Breast epithelium (tissue), 4 donors: ENCODE measurements around the gene TIGIT. TPM values are rescaled to one million over a fixed set of nuclear protein-coding genes. Genes with fewer than 3 reads are reported as not detected.

Experiments
- DNase-seq, 2 donors: peaks; one replicate each; pipeline ENCODE4 v3.0.0-alpha.2; 2019; ENCODE audit warnings: low spot score in 2 of 2
- H3K27ac ChIP-seq, 2 donors: fragments of 200-600 bp; sonication (generic) in 1 of 2; one replicate each; pipeline ENCODE4 v1.5.1; 2016 to 2019; ENCODE audit warnings: mild to moderate bottlenecking in 1 of 2
- H3K27me3 ChIP-seq, 2 donors: fragments of 200-600 bp; sonication (generic) in 1 of 2; one replicate each; pipeline versions ENCODE4 v1.5.1 to v1.6.0; 2017 to 2019; ENCODE audit warnings: control low read depth in 1 of 2, mild to moderate bottlenecking in 1 of 2
- H3K36me3 ChIP-seq: fragments of 200-600 bp; one replicate; pipeline ENCODE4 v1.5.1; 2019
- H3K4me1 ChIP-seq, 2 donors: fragments of 200-600 bp; sonication (generic); one replicate each; pipeline ENCODE4 v1.5.1; 2016 to 2019; ENCODE audit warnings: control low read depth in 1 of 2
- H3K4me3 ChIP-seq, 3 donors: fragments of 200-600 bp; sonication (generic); 1 replicate in 2 of 3; 2 replicates in 1 of 3; pipeline ENCODE4 v1.5.1; 2016 to 2019; ENCODE audit warnings: mild to moderate bottlenecking in 3 of 3, moderate library complexity in 2 of 3
- H3K9me3 ChIP-seq, 2 donors: fragments of 200-600 bp; sonication (generic) in 1 of 2; one replicate each; pipeline ENCODE4 v1.5.1; 2016 to 2019; ENCODE audit warnings: control low read depth in 1 of 2
- CTCF ChIP-seq, 3 donors: fragments of 450-650 bp; IDR thresholded peaks; one replicate each; pipeline ENCODE4 v1.5.1; 2016 to 2017; ENCODE audit warnings: antibody characterized with exemption in 3 of 3, mild to moderate bottlenecking in 3 of 3, moderate library complexity in 3 of 3
- POLR2A ChIP-seq: fragments of 450-650 bp; IDR thresholded peaks from one replicate; pipeline ENCODE4 v1.6.1; 2016; ENCODE audit warnings: antibody characterized with exemption, mild to moderate bottlenecking, moderate library complexity
- POLR2AphosphoS5 ChIP-seq, 3 donors: sonication (generic); formaldehyde crosslinking; IDR thresholded peaks; one replicate each; pipeline ENCODE4 v1.6.1; 2017; ENCODE audit warnings: antibody characterized with exemption in 3 of 3
- intact Hi-C: fragments of 100-400 bp; cut with DNase I; formaldehyde crosslinking; loops from one replicate; pipeline ENCODE4 v1.15.1; 2023; ENCODE audit warnings: low total_unique reads
- total RNA-seq, 3 donors: library from RNA; depleted of rRNA; stranded (reverse); fragments of >200 nt; gene quantifications; one replicate each; pipeline ENCODE4 v1.1.0, GENCODE V29; 2016

The TIGIT gene
- total RNA-seq, 3 donors from 2014 or later = 0.29 to 0.48 (median 0.33) TPM

- H3K36me3 ChIP-seq = no peaks in the 10 kb centered on the region
- H3K27ac ChIP-seq = no peak overlapping the region
- H3K4me1 ChIP-seq = no peaks in the 10 kb centered on the region
- no peaks in the 10 kb centered on the region for H3K27me3 ChIP-seq
- intact Hi-C loops = no loop called here
- DNase-seq = no peak
- no peak overlapping the region for H3K4me3 ChIP-seq
- no peaks in the 10 kb centered on the region for H3K9me3 ChIP-seq
- TF ChIP-seq POLR2AphosphoS5 (IDR thresholded peaks at IDR 0.05) (no peak), POLR2A (no peak), CTCF (IDR thresholded peaks at IDR 0.05) (no peak)
Observed at GRCh38 chr3:114286266-114286665, 7.6 kb upstream of the TIGIT start.

GRCh38 chr3:114290911-114291901 lies 2.6 kb upstream of the TIGIT start:
- no peak overlapping the region for H3K4me3 ChIP-seq
- TF ChIP-seq POLR2AphosphoS5 (IDR thresholded peaks at IDR 0.05) = no peak
- peak; percentile 30 to 52 (median 47) for TF ChIP-seq CTCF (IDR thresholded peaks at IDR 0.05)
- peak in 1 of 2 donors; percentile 35 for DNase-seq
- no peaks in the 10 kb centered on the region for H3K9me3 ChIP-seq
- H3K27me3 ChIP-seq = no peaks in the 10 kb centered on the region
- H3K36me3 ChIP-seq = no peaks in the 10 kb centered on the region
- intact Hi-C loops = no loop called here
- H3K27ac ChIP-seq = no peak overlapping the region
- H3K4me1 ChIP-seq = no peaks in the 10 kb centered on the region

- H3K4me3 ChIP-seq = no peak overlapping the region
- no peak for DNase-seq
- H3K4me1 ChIP-seq = no peaks in the 10 kb centered on the region
- no peak overlapping the region for H3K27ac ChIP-seq
- no peaks in the 10 kb centered on the region for H3K36me3 ChIP-seq
- no peaks in the 10 kb centered on the region for H3K9me3 ChIP-seq
- H3K27me3 ChIP-seq = no peaks in the 10 kb centered on the region
- TF ChIP-seq CTCF (IDR thresholded peaks at IDR 0.05) (no peak), POLR2AphosphoS5 (IDR thresholded peaks at IDR 0.05) (no peak), POLR2A (no peak)
- intact Hi-C loops = no loop called here
Observed at GRCh38 chr3:114294940-114295480, 1.2 kb downstream of the TIGIT start.

- TF ChIP-seq POLR2AphosphoS5 (IDR thresholded peaks at IDR 0.05) (no peak), CTCF (IDR thresholded peaks at IDR 0.05) (no peak), POLR2A (no peak)
- no peak for DNase-seq
- Histone ChIP-seq H3K4me1 (no peaks in the 10 kb centered on the region), H3K36me3 (no peaks in the 10 kb centered on the region), H3K4me3 (no peak overlapping the region), H3K27me3 (no peaks in the 10 kb centered on the region), H3K9me3 (no peaks in the 10 kb centered on the region), H3K27ac (no peak overlapping the region)
- intact Hi-C loops = no loop called here
Observed at GRCh38 chr3:114295946-114296345, 2.1 kb downstream of the TIGIT start.

GRCh38 chr3:114299421-114299820 lies 5.6 kb downstream of the TIGIT start:
- no peaks in the 10 kb centered on the region for H3K4me1 ChIP-seq
- no peaks in the 10 kb centered on the region for H3K36me3 ChIP-seq
- no peaks in the 10 kb centered on the region for H3K9me3 ChIP-seq
- H3K4me3 ChIP-seq = no peak overlapping the region
- no peak for DNase-seq
- no peak overlapping the region for H3K27ac ChIP-seq
- TF ChIP-seq POLR2AphosphoS5 (IDR thresholded peaks at IDR 0.05) (no peak), CTCF (IDR thresholded peaks at IDR 0.05) (no peak), POLR2A (no peak)
- H3K27me3 ChIP-seq = no peaks in the 10 kb centered on the region
- intact Hi-C loops = no loop called here
